ENCODE data around the gene SYT1.

GRCh38 chr12:79283364-79283763, 418.8 kb downstream of the SYT1 start:
- TF ChIP-seq POLR2AphosphoS5 (IDR thresholded peaks at IDR 0.05; ENCODE audit: insufficient read depth, low read depth, low read length) (no peak), CTCF (IDR thresholded peaks at IDR 0.05; ENCODE audit: extremely low read depth in 1 of 2, insufficient read depth in 1 of 2, low read depth in 1 of 2, low read length in 2 of 2) (no peak), POLR2A (IDR thresholded peaks at IDR 0.05; ENCODE audit: low read depth, low read length) (no peak), EZH2 (IDR thresholded peaks at IDR 0.05; ENCODE audit: borderline replicate concordance, low read depth, low read length, severe bottlenecking) (no peak), JUN (IDR thresholded peaks at IDR 0.05; ENCODE audit: borderline replicate concordance, insufficient read depth, insufficient read length, low read depth) (no peak), MYC (IDR thresholded peaks at IDR 0.05; ENCODE audit: low read depth, low read length) (no peak)
- TF ChIP-seq, protein P1, sequence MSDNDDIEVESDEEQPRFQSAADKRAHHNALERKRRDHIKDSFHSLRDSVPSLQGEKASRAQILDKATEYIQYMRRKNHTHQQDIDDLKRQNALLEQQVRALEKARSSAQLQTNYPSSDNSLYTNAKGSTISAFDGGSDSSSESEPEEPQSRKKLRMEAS (IDR thresholded peaks at IDR 0.05; ENCODE audit: insufficient read depth, insufficient read length) = no peak

Data from endothelial cell of umbilical vein (primary cell).